Peyer's patch (tissue), 4 donors: ENCODE results near the gene EVI2A.

ENCODE experiments used
- POLR2A ChIP-seq, 2 donors: fragments of 450-650 bp; IDR thresholded peaks; one replicate each; pipeline ENCODE4 v1.5.1; 2017; ENCODE audit warnings: antibody characterized with exemption in 2 of 2, mild to moderate bottlenecking in 2 of 2, moderate library complexity in 2 of 2
- TF ChIP-seq, protein P1 (sequence below), 6 experiments: fragments of 450-650 bp in 4 of 6; fragments of 200-600 bp in 2 of 6; sonication (generic) in 1 of 6; IDR thresholded peaks; one replicate each; pipeline ENCODE4 v1.5.1; 2017 to 2019; ENCODE audit warnings: antibody characterized with exemption in 6 of 6, mild to moderate bottlenecking in 3 of 6, moderate library complexity in 1 of 6

DNA sequence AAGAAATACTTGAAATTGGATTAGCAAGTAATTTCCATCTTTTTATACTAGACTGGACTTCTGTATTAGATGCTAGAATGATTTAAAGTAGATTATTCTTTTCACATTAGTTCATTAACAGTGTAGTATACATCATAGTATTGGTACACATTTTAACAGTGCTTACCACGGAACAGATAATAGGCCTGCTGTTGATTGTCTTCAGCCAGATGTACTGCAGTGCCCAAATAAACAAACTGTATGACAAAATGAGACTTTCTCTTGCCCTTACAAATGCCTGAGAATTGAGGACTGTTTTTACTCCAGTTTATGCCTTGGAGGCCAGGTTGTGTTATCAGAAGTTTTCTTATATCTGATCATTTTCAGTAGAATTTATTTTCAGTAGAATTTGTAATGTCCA is 631 bp downstream of the EVI2A start:
- TF ChIP-seq, protein P1, sequence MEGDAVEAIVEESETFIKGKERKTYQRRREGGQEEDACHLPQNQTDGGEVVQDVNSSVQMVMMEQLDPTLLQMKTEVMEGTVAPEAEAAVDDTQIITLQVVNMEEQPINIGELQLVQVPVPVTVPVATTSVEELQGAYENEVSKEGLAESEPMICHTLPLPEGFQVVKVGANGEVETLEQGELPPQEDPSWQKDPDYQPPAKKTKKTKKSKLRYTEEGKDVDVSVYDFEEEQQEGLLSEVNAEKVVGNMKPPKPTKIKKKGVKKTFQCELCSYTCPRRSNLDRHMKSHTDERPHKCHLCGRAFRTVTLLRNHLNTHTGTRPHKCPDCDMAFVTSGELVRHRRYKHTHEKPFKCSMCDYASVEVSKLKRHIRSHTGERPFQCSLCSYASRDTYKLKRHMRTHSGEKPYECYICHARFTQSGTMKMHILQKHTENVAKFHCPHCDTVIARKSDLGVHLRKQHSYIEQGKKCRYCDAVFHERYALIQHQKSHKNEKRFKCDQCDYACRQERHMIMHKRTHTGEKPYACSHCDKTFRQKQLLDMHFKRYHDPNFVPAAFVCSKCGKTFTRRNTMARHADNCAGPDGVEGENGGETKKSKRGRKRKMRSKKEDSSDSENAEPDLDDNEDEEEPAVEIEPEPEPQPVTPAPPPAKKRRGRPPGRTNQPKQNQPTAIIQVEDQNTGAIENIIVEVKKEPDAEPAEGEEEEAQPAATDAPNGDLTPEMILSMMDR (IDR thresholded peaks at IDR 0.05), result no peak
- no peak for TF ChIP-seq POLR2A (IDR thresholded peaks at IDR 0.05)
